ENCODE data around the gene LLGL1.

DNA sequence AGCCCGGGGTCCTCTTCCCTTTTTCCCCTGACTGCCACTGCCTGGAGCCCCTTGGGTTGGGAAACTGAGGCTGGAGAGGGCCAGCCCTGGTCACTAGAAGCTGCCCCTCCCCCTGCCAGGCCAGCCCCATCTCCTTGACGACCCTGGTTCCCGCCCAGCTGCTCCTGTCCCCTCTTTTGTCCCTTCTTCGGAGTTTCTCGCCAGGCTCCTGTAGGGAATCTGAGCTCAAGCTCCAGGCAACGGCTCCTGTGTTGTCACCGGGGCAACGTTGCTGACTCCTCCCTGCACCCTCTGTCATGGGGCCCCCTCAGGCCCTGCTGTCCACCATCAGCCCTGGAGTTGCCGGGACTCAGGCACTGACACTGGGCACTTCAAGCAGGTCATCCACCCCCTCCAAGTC is 5.7 kb downstream of the LLGL1 start:
- TF ChIP-seq, protein P1, sequence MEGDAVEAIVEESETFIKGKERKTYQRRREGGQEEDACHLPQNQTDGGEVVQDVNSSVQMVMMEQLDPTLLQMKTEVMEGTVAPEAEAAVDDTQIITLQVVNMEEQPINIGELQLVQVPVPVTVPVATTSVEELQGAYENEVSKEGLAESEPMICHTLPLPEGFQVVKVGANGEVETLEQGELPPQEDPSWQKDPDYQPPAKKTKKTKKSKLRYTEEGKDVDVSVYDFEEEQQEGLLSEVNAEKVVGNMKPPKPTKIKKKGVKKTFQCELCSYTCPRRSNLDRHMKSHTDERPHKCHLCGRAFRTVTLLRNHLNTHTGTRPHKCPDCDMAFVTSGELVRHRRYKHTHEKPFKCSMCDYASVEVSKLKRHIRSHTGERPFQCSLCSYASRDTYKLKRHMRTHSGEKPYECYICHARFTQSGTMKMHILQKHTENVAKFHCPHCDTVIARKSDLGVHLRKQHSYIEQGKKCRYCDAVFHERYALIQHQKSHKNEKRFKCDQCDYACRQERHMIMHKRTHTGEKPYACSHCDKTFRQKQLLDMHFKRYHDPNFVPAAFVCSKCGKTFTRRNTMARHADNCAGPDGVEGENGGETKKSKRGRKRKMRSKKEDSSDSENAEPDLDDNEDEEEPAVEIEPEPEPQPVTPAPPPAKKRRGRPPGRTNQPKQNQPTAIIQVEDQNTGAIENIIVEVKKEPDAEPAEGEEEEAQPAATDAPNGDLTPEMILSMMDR (IDR thresholded peaks at IDR 0.05; ENCODE audit: poor library complexity, severe bottlenecking), result no peak
- TF ChIP-seq EZH2 (IDR thresholded peaks at IDR 0.05; ENCODE audit: borderline replicate concordance, insufficient read depth, low read length, poor library complexity, severe bottlenecking) (no peak), EP300 (conservative IDR thresholded peaks at IDR 0.05; ENCODE audit: poor library complexity, severe bottlenecking) (no peak)

Measured in neural cell (in vitro differentiated cells).